GM20431 (cell line): ENCODE results near the gene SMIM10.
"Not testable (repeated sequence)": the region's sequence is repeated elsewhere in the genome, so short reads cannot be mapped to it uniquely, and the experiment has no call there.

Experiments
- in situ Hi-C: fragments of 300-500 bp; cut with MseI, MboI; formaldehyde crosslinking; loops from one replicate; pipeline ENCODE4 v1.15.0; 2020; ENCODE audit warnings: low sequenced_read_pairs; ENCODE audit not compliant: unreplicated experiment

Gene SMIM10

DNA sequence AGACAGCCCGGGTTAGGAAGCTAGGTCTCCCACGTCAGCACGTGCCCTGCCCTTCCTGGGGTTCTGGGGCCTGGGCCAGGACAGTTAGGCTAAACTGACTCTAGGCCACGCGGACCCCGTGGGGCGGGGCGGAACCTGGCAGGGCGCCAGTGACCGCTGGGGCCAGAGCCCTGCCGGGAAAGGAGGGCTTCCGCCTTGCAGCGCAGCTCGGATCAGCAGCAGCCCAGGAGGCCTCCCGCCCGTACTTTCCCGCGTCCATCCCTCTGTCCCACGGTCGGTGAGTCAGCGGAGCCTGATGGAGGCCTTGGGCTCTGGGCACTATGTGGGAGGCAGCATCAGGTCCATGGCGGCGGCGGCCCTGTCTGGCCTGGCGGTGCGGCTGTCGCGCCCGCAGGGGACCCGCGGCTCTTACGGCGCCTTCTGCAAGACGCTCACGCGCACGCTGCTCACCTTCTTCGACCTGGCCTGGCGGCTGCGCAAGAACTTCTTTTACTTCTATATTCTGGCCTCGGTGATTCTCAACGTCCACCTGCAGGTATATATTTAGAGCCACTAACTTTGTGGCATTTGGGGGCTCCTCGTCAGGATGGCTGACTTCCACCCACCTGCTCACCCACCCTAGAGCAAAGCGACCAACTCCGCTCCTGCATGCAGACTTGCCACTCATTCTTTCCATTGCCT lies at the start of gene SMIM10:
TSS of gene SMIM10 (plus strand) at position 191 of the 681 bp plus-strand sequence. CDS start at position 296, 105 bp downstream.
- in situ Hi-C loops = no loop called here

DNA sequence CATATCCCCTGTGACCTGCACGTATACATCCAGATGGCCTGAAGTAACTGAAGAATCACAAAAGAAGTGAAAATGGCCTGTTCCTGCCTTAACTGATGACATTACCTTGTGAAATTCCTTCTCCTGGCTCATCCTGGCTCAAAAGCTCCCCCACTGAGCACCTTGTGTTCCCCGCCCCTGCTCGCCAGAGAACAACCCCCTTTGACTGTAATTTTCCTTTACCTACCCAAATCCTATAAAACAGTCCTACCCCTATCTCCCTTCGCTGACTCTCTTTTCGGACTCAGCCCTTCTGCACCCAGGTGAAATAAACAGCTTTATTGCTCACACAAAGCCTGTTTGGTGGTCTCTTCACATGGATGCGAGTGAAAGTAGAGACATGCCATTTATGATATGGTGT lies 44.4 kb upstream of the SMIM10 start:
- in situ Hi-C loops = not testable (repeated sequence)

DNA sequence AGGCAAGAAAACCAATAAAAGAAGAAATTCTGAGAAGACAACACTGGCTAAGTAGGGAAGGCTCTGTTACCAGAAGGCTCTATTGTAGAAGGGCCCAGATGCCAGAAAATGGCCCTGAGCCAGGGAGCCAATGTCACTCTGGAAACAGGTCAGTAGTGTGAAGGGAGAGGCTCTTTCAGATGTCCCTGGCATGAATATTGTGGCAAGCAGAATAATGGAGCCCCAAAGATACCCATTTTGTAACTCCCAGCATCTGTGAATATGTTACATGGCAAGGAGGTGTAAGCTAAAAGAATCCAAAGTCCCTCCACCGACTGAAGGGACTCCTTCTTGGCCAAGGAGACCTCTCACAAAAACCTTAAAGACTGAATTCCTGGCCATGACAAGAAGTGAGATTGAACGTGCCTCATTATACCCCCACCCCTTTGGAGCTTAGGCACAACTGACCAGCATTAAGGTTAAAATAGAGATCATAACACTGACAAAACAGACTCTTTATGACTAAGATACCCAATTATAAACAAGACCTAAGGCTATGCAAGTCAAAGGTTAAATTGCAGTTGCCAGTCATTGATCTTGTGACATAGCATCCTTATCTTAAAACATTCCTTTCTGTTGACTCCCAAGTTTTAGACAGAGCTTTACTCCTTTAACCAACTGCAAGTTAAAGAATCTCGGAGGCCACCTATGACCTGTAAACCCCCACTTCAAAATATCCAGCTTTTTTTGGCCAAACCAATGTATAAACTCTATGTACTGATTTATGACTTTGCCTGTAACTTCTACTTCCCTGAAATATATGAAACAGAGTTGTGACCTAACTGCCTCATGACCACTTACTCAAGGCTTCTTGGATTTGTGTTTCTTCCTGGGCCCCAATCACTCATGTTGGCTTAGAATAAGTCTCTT lies 42.2 kb upstream of the SMIM10 start:
- in situ Hi-C loops = no loop called here

DNA sequence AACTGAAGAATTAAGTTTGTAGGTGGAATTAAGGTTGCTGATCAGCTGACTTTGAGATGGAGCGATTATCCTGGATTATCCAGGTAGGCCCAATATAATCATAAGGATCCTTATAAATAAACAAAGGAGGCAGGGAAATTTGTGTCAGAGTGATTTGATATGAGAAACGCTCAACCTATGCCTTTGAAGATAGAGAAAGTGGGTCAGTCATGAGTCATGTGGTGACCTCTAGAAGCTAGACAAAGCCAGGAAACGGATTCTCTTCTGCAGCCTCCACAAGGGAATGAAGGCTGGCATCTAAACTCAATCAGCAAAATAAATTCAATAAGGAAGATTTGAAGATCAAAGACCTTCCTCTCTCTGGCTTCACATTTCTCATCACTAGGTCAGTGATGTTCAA lies 41.5 kb upstream of the SMIM10 start:
- in situ Hi-C loops = no loop called here

DNA sequence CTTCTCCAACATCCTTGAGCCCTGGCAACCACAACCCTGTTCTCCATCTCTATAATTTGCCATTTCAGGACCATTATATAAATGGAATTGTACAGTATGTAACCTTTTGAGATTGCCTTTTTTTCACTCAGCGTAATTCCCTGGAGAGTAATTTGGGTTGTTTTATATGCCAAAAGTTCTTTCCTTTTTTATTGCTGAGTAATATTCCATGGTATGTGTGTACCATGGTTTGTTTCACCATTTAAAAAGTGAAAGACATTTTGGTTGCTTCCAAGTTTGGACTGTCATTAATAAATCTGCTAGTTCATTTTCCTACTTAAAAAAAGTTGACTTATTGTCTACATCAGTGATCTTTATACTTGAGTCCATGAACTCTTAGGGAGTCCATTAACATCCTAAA lies 33.0 kb upstream of the SMIM10 start:
- in situ Hi-C loops = no loop called here

DNA sequence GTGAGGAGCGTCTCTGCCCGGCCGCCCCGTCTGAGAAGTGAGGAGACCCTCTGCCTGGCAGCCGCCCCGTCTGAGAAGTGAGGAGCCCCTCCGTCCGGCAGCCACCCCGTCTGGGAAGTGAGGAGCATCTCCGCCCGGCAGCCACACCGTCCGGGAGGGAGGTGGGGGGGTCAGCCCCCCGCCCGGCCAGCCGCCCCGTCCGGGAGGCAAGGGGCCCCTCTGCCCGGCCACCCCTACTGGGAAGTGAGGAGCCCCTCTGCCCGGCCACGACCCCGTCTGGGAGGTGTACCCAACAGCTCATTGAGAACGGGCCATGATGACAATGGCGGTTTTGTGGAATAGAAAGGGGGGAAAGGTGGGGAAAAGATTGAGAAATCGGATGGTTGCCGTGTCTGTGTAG lies 30.4 kb upstream of the SMIM10 start:
- in situ Hi-C loops = not testable (repeated sequence)

DNA sequence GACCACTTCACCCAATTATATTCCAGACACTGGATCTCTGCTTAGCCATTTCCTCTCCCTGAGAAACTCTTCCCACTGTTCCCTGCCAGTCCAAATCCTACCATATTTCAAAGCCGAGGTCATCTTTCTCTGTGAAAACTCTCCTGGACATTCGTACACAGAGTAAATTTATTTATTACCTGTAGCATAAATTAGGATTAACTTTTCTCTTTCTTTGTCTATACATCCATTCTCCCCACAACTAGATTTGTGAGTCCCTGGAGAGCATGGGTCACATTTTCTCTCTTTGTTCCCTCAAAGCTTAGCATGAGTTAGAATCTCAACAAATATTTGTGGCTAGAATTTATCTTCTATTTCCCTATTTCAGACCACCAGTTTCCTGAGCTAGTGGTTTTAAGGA lies 27.8 kb upstream of the SMIM10 start:
- in situ Hi-C loops = no loop called here

DNA sequence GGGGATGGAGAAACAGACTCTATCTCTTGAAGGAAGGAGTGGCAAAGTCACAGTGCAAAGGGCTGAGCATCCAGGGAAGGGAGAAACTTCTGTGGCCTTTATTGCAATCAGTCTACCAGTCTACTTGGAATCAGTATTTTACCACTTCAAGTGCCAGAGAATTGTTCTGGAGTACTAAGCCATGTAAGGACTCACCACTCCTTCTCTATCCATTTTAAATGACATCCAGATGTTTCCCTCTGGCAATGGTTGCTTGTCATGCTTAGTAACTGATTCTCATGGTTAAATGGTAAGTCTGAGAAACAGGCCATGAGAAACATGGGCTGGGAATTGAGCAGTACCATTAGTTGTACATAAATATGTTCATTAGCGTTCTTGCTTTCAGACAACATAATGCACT lies 21.1 kb upstream of the SMIM10 start:
- in situ Hi-C loops = no loop called here

DNA sequence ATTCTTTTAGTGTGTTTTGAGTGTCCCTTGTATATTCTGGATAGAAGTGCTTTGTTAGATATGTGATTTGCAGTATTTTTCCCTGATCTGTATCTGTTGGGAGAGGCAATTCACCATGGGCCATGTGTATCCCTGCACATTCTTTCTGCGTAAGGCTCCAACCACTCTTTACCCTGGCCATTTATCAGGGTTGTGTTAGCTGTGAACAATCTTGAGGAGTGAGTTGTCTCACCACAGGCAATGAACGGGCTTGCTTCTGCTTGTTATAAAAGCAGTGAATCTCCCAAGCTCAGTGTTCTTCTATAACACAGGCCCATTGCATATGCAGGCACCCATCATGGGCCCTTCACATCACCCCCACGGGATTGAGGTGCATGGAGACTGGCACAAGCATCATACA lies 18.9 kb upstream of the SMIM10 start:
- in situ Hi-C loops = no loop called here

DNA sequence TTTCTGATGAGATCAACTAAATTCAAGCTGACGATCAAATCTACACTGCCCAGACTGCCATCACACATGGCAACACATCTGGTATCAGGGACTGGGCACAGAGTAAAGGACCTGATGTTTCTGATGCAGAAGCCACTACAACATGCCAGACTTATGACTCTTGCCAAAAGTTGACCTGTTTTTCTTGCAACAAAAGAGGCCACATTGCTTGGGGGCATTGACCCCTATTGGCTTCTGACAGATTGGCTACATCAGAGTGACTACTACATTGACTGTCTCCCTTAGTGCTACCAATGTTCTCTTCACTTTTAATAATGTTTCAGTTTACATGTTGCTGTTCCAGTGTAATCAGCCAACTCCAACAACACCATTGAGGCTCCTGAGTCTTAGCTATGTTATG lies 15.3 kb upstream of the SMIM10 start:
- in situ Hi-C loops = no loop called here

DNA sequence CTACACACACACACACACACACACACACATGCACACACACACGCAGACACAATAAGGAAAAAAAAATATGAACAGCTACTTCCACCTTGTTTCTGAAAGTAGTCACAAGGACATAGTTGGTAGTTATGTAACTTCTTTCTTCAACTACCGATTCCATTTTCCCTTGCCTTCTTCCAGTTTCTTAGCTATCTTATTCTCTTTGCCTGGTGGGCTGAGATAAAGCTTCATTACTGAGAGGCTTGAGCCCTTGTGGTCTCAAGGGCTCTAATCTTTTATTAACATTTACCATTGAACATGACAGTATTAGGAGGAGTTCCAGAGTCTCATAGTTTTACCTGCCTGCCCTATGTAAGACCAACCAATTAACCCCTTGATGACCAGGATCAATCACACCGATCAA lies 8.9 kb upstream of the SMIM10 start:
- in situ Hi-C loops = no loop called here

DNA sequence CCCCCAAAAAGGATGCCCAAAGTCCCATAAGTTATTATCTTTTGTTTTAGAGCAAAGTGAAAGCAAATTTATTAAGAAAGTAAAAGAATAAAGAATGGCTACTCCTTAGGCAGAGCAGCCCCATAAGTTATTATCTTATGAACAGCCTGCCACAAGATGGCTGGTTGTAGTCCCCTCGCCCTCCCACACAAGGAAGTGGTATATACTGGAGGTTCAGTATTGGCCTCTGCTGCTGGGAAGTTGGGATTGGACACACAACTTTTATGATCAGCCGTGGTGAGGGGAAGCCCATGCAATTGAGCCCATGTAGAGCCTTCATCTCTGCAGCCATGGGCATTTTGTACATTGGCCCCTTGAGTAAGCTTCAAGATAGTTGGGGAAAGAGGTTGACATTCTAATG lies 8.0 kb upstream of the SMIM10 start:
- in situ Hi-C loops = no loop called here

DNA sequence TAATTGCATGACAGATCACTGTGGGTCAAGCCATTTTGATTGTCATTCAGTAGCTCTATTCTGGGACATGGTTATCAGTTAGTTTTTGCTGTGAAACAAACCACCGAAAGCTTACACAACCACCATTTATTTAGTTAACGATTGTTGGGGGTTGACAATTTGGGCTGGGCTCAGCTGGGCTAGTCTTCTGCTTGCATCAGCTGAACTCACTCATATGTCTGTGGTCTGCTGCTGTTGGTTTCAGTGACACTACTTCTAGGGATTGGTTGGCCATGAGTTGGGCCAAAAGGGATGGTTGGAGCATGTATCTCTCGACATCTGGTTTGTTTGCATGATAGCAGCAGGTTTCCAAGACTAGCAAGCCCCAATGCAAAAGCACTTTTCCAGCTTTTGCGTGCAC lies 5.3 kb upstream of the SMIM10 start:
- in situ Hi-C loops = no loop called here

DNA sequence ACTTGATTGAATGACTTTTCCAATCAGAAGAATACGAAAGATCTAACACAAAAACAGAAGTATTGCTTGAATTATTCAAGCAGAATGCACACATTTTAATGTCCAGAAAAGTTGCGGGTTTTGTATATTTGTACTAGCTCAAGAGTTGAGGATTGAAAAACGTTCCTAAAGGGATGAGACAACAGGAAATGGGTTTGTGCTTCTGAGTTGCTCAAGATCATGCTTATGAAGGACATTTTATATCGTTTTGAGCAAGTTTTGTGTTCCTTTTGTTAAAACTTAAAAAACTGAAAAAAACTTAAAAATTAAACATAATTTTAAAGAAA lies 353 bp upstream of the SMIM10 start:
- in situ Hi-C loops = no loop called here

DNA sequence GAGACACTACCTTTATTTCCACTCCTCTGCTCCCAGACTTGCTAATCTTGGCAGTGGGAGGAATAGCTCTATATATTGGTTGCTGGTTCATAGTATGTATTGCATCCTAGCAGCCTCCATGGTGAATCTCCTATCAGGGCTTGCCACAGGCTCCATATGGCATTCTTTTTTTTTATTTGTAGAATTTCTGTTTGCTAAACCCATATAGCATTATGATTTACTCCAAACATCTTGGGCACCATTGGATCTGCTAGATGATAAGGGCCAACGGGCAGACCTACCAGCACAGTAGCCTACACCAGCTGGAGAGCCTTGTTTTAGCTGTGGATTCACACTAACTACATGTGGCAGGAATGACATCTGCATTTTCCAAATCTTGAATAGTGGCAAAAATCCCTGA lies 6.9 kb downstream of the SMIM10 start:
- in situ Hi-C loops = no loop called here

DNA sequence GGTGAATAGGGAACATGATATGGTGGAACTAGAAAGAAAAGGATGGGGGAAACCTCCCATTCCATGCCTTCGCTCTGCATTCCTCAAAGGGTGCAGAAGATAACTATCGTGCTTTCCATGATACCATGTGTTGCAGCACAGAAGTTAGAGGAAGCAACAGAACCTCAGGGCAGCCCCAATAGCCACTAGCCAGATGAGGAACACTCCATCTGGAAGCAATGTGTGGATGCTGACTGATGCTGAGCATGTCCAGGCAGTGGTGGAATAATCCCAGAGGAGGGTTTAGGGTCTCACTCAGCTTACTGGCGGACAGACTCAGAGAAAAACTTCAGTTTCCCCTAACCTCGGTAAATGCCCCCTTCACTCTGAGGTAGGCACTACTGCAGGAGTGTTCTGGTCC lies 7.5 kb downstream of the SMIM10 start:
- in situ Hi-C loops = no loop called here

DNA sequence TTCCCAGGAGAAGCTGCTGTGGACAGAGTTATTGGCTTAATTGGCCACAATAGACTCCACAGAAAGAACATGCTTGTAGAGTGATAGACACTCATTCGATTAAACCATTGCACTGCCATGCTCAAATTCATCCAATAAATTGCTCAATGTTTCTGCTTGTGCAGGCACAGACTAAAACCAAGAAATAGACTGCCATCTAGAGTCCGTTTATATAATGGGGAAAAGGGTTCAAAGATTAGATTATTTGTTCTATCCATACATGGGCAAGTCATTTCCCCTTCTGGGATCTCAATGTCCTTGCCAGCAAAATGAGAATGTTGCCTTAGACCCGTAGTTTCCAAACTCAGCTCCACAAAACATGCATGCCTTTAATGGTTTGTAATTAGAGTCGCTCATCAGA lies 8.7 kb downstream of the SMIM10 start:
- in situ Hi-C loops = no loop called here

DNA sequence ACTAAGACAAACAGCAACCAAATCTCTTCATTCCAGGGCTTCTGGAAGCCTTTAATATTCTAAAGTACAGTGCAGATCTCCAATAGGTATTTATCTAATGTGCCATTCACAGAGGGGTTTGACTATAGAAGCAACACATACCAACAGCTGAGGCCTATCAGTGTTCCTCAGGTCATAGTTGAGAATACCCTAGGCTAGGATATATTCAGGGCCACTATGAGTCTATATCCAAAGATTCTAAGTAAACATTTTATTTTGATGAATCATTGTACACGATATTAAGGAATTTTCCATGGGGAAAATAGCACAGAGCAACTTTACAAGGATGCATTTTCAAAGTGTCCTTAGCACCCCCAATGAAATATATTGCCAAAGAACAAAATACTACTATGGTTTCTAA lies 9.7 kb downstream of the SMIM10 start:
- in situ Hi-C loops = no loop called here

DNA sequence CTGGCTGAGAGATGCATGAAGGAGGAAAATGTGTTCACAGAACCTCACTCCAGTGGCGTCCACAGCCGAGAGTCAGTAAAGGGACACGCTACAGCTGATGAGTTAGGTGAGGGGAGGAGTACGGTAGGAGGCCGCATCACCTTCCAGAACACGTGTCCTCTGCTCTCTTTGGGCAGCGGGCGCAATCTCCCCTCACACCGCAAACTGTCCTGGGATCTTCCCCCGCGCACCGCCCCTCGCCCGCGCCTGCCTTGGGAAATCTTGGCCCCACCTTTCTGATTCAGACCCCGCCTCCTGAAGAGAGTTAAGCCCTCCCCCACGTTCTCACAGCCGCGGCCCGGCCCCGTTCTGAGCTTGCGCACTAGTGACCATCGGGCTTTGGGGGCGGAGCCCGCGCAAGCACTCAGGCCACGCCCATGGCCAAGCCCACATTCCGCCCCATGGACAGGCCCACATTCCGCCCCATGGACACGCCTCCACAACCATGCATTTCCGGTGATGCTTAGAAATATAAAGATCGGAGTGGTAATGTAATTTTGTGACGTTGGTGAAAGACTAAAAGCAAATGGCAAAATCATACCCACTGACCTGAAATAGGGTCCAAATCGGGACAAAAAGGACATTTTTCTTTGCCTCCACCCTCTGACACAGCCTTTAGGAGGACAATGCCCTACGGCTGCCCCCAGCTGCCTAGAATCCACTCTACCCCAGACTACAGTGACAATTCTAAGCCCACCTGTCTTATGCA lies 13.3 kb downstream of the SMIM10 start:
- in situ Hi-C loops = no loop called here

DNA sequence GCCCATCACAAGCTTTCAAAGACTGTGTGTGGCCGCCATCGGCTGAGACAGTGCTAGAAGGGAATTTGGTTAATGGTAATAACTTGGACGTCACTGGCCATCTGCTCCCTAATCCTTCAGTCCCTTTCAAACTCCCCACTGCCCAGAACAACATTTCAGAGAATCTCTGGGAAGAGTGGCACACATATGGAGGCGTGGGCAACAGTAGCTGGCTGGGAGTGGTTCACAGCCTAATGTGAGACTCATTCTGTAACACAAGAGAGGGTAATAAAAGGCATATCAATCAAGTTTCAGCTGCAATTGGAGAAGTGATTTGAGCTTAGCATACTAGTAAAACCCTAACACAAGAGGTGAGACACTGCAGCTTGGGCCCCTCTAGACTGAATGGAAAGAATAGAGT lies 15.4 kb downstream of the SMIM10 start:
- in situ Hi-C loops = no loop called here

DNA sequence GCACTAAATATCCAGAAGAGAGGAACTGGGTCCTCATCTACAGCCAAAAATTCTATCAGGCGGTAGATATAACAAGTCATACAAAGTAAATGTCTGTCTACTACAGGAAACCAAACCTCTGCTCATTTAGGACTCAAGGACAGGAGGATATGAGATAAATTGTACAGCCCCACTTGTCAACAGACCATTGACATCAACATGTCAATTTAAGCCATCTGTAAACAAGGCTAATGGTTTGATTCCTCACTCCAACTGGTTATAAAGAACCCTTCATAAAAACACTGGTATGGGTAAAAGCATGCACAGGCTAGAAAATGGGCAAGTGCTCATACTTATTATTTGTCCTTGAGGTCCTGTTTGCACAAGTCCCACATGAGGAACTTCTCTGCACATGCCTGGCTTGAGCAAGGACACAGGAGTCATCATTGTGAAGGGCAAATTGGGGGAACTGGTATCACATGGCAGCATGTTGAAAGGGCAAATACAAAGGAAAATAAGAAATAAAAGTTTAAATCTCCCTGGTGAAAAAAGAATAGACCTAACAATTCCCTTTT lies 18.3 kb downstream of the SMIM10 start:
- in situ Hi-C loops = no loop called here
